OCI-LY3 (cell line): ENCODE measurements around the gene NACAD.

Experiments
- EZH2phosphoT487 ChIP-seq: fragments of 200-600 bp; shearing (Covaris generic); IDR thresholded peaks from 2 replicates; pipeline ENCODE4 v1.6.1; 2018; ENCODE audit warnings: antibody characterized with exemption, mixed run types, low read depth
- TF ChIP-seq, protein P1 (sequence below): fragments of 200-600, 300-600 bp; sonication (generic); IDR thresholded peaks from 2 replicates; pipeline ENCODE4 v1.5.1; 2014; ENCODE audit warnings: antibody characterized with exemption, low read length, low read depth

DNA sequence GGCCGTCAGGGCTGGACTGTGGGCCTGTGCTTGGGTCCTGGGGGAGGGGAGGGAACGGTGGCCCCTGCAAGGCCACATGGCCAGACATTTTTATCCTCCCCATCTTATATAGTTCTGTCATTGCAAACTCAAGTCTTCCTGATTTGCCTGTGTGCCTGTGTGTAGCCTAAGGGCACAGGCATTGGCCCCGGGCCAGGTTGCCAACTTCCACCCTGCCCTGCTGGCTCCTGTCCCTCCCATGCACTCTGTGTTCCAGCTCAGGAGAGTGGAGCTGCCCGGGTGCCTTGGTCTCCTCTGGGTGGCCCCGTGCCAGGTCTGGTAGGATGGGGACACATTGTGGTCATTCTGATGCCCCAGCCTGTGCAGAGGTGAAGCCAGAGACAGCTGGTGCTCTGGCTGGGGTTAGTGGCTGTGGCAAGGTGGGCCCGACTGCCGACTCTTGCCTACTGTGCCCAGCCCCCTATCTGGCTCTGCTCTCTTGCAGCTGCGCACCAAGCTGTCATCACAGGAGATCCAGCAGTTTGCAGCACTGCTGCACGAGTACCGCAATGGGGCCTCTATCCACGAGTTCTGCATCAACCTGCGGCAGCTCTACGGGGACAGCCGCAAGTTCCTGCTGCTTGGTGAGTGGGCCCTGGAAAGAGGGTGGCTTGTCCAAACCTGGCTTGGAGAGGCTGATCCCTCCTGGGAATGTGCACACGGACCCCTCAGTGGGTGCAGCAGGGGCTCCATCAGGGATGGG lies 14.8 kb downstream of the NACAD start:
- no peak for TF ChIP-seq EZH2phosphoT487
- TF ChIP-seq, protein P1, sequence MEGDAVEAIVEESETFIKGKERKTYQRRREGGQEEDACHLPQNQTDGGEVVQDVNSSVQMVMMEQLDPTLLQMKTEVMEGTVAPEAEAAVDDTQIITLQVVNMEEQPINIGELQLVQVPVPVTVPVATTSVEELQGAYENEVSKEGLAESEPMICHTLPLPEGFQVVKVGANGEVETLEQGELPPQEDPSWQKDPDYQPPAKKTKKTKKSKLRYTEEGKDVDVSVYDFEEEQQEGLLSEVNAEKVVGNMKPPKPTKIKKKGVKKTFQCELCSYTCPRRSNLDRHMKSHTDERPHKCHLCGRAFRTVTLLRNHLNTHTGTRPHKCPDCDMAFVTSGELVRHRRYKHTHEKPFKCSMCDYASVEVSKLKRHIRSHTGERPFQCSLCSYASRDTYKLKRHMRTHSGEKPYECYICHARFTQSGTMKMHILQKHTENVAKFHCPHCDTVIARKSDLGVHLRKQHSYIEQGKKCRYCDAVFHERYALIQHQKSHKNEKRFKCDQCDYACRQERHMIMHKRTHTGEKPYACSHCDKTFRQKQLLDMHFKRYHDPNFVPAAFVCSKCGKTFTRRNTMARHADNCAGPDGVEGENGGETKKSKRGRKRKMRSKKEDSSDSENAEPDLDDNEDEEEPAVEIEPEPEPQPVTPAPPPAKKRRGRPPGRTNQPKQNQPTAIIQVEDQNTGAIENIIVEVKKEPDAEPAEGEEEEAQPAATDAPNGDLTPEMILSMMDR: no peak
